ENCODE data around the gene CNTNAP2. TPM values are rescaled to one million over a fixed set of nuclear protein-coding genes. Genes with fewer than 3 reads are reported as not detected.

The CNTNAP2 gene
- total RNA-seq, 1 donor from 2014 or later: 4.2 TPM

DNA sequence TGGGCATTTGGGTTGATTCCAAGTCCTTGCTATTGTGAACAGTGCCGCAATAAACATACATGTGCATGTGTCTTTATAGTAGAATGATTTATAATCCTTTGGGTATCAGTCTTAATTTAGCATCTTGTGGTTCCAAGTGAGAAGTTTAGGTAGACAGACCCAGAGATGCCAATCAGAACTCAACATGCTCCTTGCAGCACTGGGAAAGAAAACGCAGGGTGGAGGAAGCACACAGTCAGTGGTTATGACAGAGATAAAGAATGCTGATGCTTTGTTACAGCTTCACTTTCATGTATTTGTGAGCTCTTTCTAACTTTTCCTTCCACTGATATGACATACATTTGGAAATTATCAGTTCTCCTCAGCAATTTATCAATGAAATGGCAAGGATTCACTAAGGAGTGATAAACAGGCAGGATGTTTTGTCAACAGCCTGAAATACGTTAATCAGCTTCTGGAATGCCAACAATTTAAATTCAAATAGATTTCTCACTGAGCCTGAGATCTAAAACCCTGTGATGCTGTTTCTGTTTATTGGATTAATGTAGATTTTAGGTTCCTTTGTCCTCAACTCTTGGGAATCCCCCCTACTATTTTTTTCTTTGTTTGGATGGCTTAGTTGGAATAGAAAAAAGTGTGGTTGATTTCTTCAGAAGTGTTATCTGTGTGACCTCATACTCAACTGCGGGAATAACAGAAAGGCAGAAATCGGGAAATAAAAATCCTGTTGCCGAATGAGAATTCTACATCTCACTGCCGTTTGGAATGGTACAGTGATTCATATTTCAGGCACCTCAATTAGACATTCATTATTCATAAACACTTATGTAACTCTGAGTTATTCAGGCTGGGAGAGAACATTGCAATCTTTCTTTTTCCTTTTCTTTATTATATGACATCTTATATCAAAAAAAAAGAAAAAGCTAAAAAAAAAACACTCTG lies 675.0 kb downstream of the CNTNAP2 start:
- H3K4me3 Mint-ChIP-seq: no peak overlapping the region

DNA sequence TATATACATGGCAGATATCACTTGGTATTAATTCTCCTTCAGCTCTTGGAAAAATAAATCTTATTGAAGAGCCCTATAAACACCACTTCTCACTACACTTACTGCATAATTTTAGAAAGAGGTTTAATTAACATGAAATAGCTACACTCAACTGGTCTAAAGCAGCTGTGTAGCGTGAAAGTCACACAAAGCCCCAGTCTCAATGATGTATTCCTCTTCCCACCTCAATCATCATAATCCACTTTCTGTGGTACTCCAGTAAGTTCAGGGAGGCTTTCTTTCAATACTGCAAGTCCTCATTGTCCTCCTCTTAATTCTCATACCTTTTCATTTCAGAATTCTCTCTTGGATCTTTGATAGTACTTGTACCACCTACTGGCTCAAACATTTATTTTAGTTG lies 688.0 kb downstream of the CNTNAP2 start:
- H3K27me3 Mint-ChIP-seq (ENCODE audit: low read depth): no peaks in the 10 kb centered on the region
- H3K4me1 Mint-ChIP-seq: no peaks in the 10 kb centered on the region
- TF ChIP-seq, protein P1, sequence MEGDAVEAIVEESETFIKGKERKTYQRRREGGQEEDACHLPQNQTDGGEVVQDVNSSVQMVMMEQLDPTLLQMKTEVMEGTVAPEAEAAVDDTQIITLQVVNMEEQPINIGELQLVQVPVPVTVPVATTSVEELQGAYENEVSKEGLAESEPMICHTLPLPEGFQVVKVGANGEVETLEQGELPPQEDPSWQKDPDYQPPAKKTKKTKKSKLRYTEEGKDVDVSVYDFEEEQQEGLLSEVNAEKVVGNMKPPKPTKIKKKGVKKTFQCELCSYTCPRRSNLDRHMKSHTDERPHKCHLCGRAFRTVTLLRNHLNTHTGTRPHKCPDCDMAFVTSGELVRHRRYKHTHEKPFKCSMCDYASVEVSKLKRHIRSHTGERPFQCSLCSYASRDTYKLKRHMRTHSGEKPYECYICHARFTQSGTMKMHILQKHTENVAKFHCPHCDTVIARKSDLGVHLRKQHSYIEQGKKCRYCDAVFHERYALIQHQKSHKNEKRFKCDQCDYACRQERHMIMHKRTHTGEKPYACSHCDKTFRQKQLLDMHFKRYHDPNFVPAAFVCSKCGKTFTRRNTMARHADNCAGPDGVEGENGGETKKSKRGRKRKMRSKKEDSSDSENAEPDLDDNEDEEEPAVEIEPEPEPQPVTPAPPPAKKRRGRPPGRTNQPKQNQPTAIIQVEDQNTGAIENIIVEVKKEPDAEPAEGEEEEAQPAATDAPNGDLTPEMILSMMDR (IDR thresholded peaks at IDR 0.05; ENCODE audit: unreplicated experiment): no peak
- DNase-seq (ENCODE audit: low spot score in 2 of 2, unreplicated experiment in 2 of 2): no peak
- no peak overlapping the region for H3K27ac Mint-ChIP-seq
- H3K36me3 Mint-ChIP-seq: no peaks in the 10 kb centered on the region
- no peak overlapping the region for H3K4me3 Mint-ChIP-seq
- peaks cover 11% of the 10 kb centered on the region for H3K9me3 Mint-ChIP-seq

More for the DNA sequence above, 675.0 kb downstream of the CNTNAP2 start:
- DNase-seq (ENCODE audit: low spot score in 2 of 2, unreplicated experiment in 2 of 2): no peak
- H3K27me3 Mint-ChIP-seq (ENCODE audit: low read depth): no peaks in the 10 kb centered on the region
- TF ChIP-seq, protein P1 (IDR thresholded peaks at IDR 0.05; ENCODE audit: unreplicated experiment): no peak
- H3K4me1 Mint-ChIP-seq: peaks cover 8% of the 10 kb centered on the region
- H3K27ac Mint-ChIP-seq: no peak overlapping the region
- H3K9me3 Mint-ChIP-seq: peaks cover 23% of the 10 kb centered on the region
- H3K36me3 Mint-ChIP-seq: no peaks in the 10 kb centered on the region

DNA sequence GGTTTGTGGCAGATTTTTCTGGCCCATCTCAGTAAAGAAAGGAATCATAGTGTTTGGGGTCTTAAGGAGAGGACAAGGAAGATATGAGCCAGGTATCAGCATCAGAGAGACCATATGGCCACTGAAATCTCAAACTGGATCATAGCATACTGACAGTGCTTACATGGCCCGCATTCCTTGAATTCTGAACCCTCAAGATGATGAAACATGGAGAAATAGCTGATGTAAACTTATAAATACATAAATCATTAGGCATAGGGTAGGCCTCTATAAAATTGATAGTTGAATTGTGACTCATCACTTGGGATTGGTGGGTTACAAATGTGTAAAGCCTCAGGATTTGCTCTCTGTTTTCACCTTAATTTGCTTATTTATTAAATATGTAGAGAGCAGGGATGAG lies 688.5 kb downstream of the CNTNAP2 start:
- no peak overlapping the region for H3K27ac Mint-ChIP-seq
- TF ChIP-seq, protein P1 (IDR thresholded peaks at IDR 0.05; ENCODE audit: unreplicated experiment): no peak
- no peak overlapping the region for H3K4me3 Mint-ChIP-seq
- H3K27me3 Mint-ChIP-seq (ENCODE audit: low read depth): no peaks in the 10 kb centered on the region
- peaks cover 13% of the 10 kb centered on the region for H3K9me3 Mint-ChIP-seq
- H3K4me1 Mint-ChIP-seq: no peaks in the 10 kb centered on the region
- H3K36me3 Mint-ChIP-seq: no peaks in the 10 kb centered on the region
- DNase-seq (ENCODE audit: low spot score in 2 of 2, unreplicated experiment in 2 of 2): no peak

DNA sequence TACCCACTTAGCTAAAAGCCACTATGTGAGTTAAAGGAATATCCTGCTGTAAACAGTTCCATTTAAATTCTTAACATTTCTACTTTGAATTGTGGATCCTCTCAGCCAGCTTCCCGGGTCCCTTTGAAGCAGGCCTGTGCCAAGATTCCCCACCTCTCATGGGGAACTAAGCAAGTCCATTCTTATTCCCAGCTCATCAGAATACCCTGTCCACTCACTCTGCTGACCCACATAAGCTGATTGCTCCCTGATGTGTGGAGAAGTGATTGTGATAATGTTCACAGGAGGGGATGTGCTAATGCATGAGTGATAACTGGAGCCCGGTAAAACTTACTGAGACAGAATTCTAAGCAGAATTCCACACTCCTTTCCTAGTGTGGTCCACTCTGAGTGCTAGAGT lies 709.7 kb downstream of the CNTNAP2 start:
- TF ChIP-seq, protein P1 (IDR thresholded peaks at IDR 0.05; ENCODE audit: unreplicated experiment): no peak
- Mint-ChIP-seq H3K9me3 (no peaks in the 10 kb centered on the region), H3K27ac (no peak overlapping the region), H3K27me3 (ENCODE audit: low read depth) (no peaks in the 10 kb centered on the region), H3K4me3 (no peak overlapping the region), H3K4me1 (no peaks in the 10 kb centered on the region), H3K36me3 (no peaks in the 10 kb centered on the region)
- DNase-seq (ENCODE audit: low spot score in 2 of 2, unreplicated experiment in 2 of 2): no peak

DNA sequence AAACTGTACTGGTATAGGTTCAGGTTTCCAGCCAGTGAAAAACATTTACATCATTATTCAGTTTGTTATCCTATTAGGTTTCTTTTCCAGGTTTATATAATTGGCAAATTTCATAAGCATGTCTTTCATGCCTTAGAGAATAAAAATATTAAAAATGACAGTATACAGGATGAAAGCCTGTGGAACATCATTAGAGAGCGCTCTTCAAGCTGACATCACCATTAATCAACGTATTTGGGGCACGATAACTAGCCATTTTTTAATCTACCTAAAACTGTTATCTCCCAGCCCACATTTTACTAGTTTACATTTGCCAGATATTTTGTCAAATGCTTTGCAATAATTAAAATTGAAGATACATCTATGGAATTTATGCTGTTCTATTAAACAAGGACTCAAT lies 714.1 kb downstream of the CNTNAP2 start:
- Mint-ChIP-seq H3K27me3 (ENCODE audit: low read depth) (no peaks in the 10 kb centered on the region), H3K36me3 (no peaks in the 10 kb centered on the region), H3K4me1 (no peaks in the 10 kb centered on the region), H3K4me3 (no peak overlapping the region), H3K9me3 (no peaks in the 10 kb centered on the region), H3K27ac (no peak overlapping the region)
- no peak for DNase-seq (ENCODE audit: low spot score in 2 of 2, unreplicated experiment in 2 of 2)
- TF ChIP-seq, protein P1 (IDR thresholded peaks at IDR 0.05; ENCODE audit: unreplicated experiment): no peak
